NCI-H345 treated with DMSO at 0.1 percent for 48 hours (cell line): ENCODE data around the gene BRAF.
"Not testable (repeated sequence)": the region's sequence is repeated elsewhere in the genome, so short reads cannot be mapped to it uniquely, and the experiment has no call there.

Source experiments
- DNase-seq: peaks from one replicate; lab custom pipeline; 2025; ENCODE audit not compliant: unreplicated experiment; lab: John Stamatoyannopoulos, UW

BRAF gene

DNA sequence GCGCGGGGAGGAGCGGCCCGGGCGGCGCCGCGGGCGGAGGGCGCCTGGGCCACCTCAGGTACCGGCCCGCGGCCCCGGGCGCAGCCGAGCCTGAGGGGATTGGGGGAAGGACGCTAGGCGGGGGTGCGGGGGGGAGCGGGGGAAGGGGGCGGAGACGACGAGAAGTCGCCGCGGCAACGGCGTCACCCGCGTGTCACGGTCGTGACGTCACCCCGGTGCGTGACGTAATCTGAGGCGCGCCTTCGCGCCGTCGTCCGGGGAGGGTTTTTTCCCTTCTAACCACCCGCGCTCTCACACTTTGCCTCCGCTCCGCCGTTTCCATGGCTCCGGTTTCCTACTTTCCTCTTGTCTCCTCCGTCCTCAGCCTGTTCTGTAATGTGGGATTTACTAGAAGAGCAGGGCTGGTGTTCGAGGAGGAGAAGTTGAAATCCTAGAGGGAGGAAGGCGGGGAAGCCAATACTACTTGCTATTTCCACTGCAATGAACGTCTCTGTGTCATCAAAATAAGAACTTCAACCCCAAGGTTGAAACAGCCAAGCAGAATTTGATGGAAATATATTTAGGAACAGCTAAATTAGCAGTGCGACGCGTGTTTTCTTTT, at the start of gene BRAF:
Gene BRAF, minus strand, starts transcription at position 109 of the 601 bp plus-strand sequence. CDS start 226 bp downstream, outside the sequence.
- peak; percentile 37 for DNase-seq

GRCh38 chr7:140972876-140973829, 48.4 kb upstream of the BRAF start:
- DNase-seq, result no peak

GRCh38 chr7:140972344-140972743, 47.6 kb upstream of the BRAF start:
- DNase-seq, result no peak

DNA sequence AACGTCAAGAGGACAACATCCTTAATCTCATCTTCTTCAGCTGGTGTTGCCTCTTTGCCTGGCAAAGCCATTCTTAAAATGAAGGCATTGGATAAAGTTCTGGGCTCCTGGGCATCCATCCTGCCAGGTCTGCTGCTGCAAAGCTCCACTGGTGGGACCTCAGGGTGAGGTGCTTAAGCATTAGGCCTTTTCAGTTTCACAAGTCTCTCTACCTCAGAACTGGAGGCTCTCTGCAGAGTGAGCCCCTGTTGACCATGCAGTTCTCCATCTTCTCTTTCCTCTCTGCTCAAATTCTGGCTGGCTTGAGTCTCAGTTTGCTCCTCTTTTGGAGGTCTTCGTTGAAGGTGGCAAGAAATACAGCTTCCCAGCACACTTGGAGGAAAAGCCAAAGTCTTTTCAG, 42.7 kb upstream of the BRAF start:
- DNase-seq, result no peak

DNA sequence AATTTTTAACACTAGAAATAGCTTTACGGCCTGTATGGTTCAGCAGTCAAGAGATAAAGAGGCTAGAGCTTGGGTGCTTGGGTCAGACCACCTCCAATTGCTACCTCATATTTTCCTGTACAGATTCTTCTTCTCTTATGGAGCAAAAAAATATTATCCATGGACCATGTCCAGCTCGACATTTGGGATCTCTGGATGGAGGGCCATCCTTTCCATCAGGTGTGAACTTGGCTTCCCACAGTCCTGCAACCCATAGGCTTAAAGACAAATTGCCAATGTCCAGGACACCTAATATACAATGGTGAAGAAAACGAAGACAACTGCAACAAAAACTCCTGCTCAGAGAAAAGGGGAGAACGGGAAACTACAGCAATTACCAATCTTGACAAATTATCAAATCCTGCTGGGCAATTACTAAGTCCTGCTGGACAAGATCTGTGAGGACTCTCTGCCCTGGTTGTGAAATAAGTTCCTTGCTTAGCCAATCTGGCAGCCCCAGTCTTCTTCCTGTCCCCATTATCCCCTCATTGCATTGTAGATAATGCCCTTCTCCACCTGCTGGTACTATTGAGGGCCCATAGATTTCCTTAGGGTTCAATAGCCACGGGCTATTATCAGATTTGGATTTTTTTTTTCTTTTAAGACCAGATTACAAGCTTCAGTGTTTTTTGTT, 42.0 kb upstream of the BRAF start:
- DNase-seq, result no peak

DNA sequence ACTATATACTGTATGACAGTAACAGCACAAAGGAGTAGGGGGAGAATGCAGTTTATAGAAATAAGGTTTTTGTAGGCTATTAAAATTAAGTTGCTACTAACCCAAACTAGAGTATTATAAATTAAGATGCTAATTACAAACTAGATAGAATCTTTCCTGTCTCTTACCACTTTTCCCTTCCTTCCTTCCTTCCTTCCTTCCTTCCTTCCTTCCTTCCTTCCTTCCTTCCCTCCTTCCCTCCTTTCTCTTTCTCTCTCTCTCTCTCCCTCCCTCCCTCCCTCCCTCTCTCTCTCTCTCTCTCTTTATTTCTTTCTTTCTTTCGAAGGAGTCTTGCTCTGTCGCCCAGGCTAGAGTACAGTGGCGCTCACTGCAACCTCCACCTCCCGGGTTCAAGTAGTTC, 36.4 kb upstream of the BRAF start:
- no peak for DNase-seq

- DNase-seq, result not testable (repeated sequence)
These were observed 32.3 kb upstream of the BRAF start for GRCh38 chr7:140956997-140957396.

- no peak for DNase-seq
These were observed 21.2 kb upstream of the BRAF start for GRCh38 chr7:140945940-140946339.

DNA sequence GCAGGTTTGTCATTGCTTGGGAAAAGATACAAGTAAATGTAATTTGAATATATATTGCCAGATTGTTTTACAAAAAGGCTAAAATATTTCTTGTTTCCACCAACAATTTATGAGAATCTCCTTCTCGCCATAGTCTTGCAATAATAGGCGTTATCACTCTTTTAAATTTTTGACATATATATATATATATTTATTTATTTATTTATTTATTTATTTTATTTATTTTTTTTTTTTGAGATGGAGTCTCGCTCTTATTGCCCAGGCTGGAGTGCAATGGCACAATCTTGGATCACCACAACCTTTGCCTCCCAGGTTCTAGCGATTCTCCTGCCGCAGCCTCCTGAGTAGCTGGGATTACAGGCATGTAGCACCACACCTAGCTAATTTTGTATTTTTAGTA, 17.5 kb upstream of the BRAF start:
- DNase-seq, result not testable (repeated sequence)

DNA sequence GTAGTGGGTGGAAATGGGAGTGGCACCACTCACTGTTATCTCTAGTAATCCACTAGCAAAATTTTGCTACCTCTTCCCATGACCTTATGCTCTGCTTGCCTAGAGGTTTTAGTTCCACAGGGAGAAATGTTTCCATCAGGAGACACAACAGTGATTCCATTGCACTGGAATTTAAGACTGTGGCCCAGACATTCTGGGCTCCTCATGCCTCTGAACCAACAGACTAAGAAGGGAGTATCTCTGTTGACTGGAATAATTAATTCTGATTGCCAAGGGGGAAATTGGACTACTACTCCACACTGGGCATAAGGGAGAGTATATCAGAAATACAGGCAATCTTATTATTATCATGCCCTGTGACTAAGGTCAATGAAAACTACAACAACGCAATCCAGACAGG, 16.2 kb upstream of the BRAF start:
- no peak for DNase-seq

DNA sequence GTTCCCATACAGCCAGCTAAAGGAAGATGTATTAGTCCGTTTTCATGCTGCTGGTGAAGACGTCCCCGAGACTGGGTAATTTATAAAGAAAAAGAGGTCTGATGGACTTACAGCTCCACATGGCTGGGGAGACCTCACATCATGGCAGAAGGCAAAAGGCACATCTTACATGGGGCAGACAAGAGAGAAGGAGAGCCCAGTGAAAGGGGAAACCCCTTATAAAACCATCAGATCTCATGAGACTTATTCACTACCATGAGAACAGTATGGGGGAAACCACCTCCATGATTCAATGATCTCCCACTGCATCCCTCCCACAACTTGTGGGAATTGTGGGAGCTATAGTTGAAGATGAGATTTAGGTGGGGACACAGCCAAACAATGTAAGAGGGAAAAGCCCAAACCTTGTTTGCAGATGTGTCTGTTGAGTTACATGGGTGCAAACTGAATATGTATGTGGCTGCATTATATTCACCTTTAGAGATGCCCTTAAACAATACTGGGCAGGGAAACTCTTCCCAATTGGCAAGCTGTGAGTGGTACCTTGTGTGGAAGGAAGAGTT, 13.1 kb upstream of the BRAF start:
- no peak for DNase-seq

- DNase-seq, result no peak
These were observed 4.0 kb upstream of the BRAF start for GRCh38 chr7:140928491-140929309.

DNA sequence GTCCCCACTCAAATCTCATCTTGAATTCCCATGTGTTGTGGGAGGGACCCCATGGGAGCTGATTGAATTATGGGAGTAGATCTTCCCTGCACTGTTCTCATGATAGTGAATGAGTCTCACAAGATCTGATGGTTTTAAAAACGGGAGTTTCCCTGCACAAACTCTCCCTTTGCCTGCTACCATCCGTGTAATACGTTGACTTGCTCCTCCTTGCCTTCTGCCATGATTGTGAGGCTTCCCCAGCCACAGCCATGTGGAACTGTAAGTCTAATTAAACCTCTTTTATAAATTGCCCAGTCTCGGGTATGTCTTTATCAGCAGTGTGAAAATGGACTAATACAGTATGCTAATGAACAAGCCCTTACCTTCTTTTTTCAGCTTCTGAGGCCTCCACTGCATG, 3.2 kb upstream of the BRAF start:
- not testable (repeated sequence) for DNase-seq

- DNase-seq, result no peak
These were observed 2.6 kb upstream of the BRAF start for GRCh38 chr7:140927351-140927750.

DNA sequence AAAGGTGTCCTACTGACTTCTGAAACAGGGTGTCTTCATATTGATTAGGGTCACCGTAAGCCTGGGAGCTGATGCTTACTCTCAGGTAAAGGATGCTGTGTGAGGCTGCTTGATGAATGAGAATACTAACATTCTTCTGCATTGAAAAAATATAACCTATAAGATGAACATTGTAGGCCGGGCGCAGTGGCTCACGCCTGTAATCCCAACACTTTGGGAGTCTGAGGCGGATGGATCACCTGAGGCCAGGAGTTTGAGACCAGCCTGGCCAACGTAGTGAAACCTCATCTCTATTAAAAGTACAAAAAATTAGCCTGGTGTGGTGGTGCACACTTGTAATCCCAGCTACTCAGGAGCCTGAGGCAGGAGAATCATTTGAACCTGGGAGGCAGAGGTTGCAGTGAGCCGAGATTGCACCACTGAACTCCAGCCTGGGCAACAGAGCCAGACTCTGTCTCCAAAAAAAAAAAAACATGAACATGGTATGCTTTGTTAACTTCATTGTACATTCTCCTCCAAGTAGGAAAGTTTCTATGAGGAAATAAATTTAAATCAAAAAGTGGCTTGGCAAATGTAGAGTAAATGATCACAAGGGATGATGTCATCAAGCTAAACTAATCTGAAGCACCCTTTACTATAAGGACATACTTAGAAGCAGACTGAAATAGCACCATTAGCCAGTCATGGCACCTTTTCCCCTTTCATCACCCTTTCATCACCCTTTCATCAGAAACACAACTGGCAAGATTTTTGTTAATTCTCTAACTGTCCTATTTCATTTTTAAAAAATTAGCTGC, 1.5 kb upstream of the BRAF start:
- DNase-seq, result no peak

- peak; percentile 25 for DNase-seq
These were observed 509 bp downstream of the BRAF start for GRCh38 chr7:140924019-140924820.

GRCh38 chr7:140923358-140924006, 1.2 kb downstream of the BRAF start:
- DNase-seq, result no peak

- no peak for DNase-seq
These were observed 1.9 kb downstream of the BRAF start for GRCh38 chr7:140922741-140923345.
